Measurements from ENCODE around the gene DNTT. TPM values are rescaled to one million over a fixed set of nuclear protein-coding genes. Genes with fewer than 3 reads are reported as not detected.

The DNTT gene
- total RNA-seq, 1 donor: not detected

- TF ChIP-seq, protein P1, sequence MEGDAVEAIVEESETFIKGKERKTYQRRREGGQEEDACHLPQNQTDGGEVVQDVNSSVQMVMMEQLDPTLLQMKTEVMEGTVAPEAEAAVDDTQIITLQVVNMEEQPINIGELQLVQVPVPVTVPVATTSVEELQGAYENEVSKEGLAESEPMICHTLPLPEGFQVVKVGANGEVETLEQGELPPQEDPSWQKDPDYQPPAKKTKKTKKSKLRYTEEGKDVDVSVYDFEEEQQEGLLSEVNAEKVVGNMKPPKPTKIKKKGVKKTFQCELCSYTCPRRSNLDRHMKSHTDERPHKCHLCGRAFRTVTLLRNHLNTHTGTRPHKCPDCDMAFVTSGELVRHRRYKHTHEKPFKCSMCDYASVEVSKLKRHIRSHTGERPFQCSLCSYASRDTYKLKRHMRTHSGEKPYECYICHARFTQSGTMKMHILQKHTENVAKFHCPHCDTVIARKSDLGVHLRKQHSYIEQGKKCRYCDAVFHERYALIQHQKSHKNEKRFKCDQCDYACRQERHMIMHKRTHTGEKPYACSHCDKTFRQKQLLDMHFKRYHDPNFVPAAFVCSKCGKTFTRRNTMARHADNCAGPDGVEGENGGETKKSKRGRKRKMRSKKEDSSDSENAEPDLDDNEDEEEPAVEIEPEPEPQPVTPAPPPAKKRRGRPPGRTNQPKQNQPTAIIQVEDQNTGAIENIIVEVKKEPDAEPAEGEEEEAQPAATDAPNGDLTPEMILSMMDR (IDR thresholded peaks at IDR 0.05; ENCODE audit: insufficient read depth, low read length): no peak
- DNase-seq (ENCODE audit: low read depth): no peak
- no peak overlapping the region for H3K4me3 ChIP-seq (ENCODE audit: low read depth, low read length)
Measured at GRCh38 chr10:96267234-96267705, 37.0 kb upstream of the DNTT start.

- no peak for DNase-seq (ENCODE audit: low read depth)
- no peak overlapping the region for H3K4me3 ChIP-seq (ENCODE audit: low read depth, low read length)
- TF ChIP-seq, protein P1 (IDR thresholded peaks at IDR 0.05; ENCODE audit: insufficient read depth, low read length): no peak
Measured at GRCh38 chr10:96268341-96268909, 35.8 kb upstream of the DNTT start.

DNA sequence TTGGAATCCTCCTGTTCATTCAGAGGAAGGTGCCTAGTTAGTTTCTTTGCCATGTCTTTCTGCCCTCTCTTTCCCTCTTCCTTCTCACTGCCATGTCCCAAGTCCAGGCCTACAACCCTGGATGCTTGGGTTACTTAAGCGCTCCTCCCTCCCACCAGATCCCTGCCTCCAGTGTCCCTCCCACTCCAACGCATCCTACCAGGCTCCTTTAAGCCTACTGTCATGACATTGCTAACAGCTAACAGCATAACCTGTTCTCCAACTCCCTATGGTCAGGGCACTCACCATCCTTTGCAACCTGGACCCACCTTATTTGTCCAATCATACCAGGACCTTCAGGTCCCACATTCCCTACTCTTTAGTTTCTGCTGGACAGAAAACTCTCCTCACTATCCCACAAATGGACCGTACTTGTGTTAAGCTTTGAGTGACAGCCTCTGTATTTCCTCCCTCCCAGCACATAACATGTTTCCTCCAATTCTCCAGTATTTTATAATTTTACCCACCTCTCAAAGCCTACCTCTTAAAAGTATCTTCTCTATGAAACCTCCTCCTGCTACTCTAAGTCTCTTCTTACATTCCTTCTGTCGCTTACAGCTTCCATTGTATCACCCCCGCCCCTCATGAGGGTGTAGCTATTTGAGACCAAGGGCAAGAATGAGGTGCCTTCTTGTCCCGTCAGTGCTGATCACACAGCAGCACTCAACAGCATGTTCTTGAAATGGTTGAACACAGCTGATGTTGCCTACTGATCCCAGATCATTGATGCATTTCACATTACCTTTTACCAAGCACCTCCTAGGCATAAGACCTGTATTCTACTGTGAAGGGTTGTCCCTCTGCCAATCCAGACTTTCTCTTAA lies 34.6 kb upstream of the DNTT start:
- H3K4me3 ChIP-seq (ENCODE audit: low read depth, low read length): no peak overlapping the region
- TF ChIP-seq, protein P1 (IDR thresholded peaks at IDR 0.05; ENCODE audit: insufficient read depth, low read length): no peak
- DNase-seq (ENCODE audit: low read depth): no peak

DNA sequence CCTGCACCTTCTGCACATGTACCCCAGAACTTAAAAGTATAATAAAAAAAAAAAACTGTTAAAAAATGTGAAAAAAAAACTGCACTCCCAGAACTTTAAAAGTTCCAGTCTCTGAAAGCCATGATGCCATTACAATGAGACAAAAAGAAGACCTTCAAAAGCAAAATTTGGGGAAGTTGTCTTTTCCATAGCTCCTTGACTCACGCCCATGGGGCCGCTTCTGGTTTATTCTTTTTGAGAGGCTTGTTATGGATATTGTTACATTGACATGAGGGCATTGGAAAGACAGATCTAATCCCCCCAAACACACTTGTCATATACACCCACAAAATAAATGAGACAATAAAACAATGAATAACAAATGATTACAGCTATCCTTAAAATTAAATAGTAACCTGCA lies 33.7 kb upstream of the DNTT start:
- H3K4me3 ChIP-seq (ENCODE audit: low read depth, low read length): no peak overlapping the region
- TF ChIP-seq, protein P1 (IDR thresholded peaks at IDR 0.05; ENCODE audit: insufficient read depth, low read length): no peak
- no peak for DNase-seq (ENCODE audit: low read depth)

- no peak within 1 kb of the TSS for H3K4me3 ChIP-seq (ENCODE audit: low read depth, low read length)
- peak; percentile 47 for DNase-seq (ENCODE audit: low read depth)
- TF ChIP-seq, protein P1 (IDR thresholded peaks at IDR 0.05; ENCODE audit: insufficient read depth, low read length): no peak
Measured at GRCh38 chr10:96271016-96271815, 33.0 kb upstream of the DNTT start, which contains the start of gene BLNK. TSS of gene BLNK (minus strand) at chr10:96271569. CDS start at chr10:96271398, 171 bp downstream.
